ENCODE data around the gene P4HB. TPM values are rescaled to one million over a fixed set of nuclear protein-coding genes. Genes with fewer than 3 reads are reported as not detected.

Gene P4HB
- total RNA-seq, 1 donor from 2014 or later: 364 TPM

DNA sequence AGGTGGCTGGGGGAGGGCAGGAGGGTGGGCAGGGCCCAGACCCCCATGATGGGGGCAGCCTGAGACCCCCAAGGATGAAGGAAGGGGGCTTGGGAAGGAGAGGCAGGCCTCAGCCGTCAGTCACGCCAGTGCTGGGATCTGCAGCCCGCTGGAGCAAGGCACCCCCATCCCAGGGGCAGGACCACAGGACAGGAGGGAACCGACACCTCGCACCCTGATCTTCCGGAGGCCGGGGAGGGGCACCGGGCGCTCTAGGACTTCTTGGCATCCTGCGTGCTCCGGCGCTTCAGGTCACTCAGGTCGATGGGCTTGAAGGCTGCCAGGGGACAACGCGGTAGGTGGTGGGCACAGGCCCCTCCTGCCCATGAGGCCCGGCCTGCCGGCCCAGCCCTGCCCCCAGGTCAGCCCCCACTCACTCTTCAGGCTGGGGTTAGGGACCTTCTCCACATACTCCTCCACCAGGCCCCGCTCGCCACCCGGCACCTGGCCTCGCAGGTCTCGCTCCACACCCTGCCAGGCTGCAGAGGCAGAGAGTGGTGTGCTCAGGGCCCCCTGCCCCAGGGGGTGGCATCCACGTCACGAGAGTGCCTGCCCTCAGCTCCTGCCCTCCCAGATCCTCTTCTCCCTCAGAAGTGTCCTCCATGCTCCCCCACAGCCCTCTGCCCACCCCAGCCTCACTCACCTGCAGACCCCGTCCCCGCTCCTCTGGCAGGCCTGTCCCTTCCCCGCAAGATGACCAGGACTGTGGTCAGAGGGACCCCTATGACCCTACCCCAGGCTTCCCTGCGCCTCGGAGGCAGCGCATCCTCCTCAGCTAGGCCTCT is 37.1 kb downstream of the P4HB start:
- TF ChIP-seq CTCF (conservative IDR thresholded peaks at IDR 0.05): no peak
- peaks cover 9% of the 10 kb centered on the region for H3K4me1 Mint-ChIP-seq
- H3K9me3 Mint-ChIP-seq: no peaks in the 10 kb centered on the region
- no peak for DNase-seq (ENCODE audit: low read depth, low spot score)
- H3K27ac Mint-ChIP-seq (ENCODE audit: unreplicated experiment): no peak overlapping the region
- no peak overlapping the region for H3K4me3 Mint-ChIP-seq
- H3K36me3 Mint-ChIP-seq (ENCODE audit: low read depth): no peaks in the 10 kb centered on the region
- peaks cover 2% of the 10 kb centered on the region for H3K27me3 Mint-ChIP-seq (ENCODE audit: low read depth)

DNA sequence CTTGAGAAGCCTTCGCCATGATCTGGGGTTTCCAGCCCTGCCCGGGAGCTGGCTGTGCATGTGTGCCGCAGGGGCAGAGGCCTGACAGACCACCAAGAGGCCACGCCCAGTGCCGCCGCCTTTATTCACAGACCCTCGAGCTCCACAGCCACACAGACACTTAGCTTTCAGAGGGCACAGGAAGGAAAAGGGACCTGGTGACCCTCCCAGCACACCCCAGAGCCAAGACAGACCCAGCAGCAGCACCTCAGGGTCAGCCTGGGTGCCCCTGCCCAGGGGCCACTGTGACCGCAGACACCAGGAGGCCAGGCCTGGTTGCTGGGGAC is 38.1 kb downstream of the P4HB start:
- no peak for DNase-seq (ENCODE audit: low read depth, low spot score)
- Mint-ChIP-seq H3K36me3 (ENCODE audit: low read depth) (no peaks in the 10 kb centered on the region), H3K4me3 (no peak overlapping the region), H3K27me3 (ENCODE audit: low read depth) (peaks cover 10% of the 10 kb centered on the region), H3K27ac (ENCODE audit: unreplicated experiment) (no peak overlapping the region), H3K9me3 (no peaks in the 10 kb centered on the region), H3K4me1 (peaks cover 9% of the 10 kb centered on the region)
- TF ChIP-seq CTCF (conservative IDR thresholded peaks at IDR 0.05): no peak

DNA sequence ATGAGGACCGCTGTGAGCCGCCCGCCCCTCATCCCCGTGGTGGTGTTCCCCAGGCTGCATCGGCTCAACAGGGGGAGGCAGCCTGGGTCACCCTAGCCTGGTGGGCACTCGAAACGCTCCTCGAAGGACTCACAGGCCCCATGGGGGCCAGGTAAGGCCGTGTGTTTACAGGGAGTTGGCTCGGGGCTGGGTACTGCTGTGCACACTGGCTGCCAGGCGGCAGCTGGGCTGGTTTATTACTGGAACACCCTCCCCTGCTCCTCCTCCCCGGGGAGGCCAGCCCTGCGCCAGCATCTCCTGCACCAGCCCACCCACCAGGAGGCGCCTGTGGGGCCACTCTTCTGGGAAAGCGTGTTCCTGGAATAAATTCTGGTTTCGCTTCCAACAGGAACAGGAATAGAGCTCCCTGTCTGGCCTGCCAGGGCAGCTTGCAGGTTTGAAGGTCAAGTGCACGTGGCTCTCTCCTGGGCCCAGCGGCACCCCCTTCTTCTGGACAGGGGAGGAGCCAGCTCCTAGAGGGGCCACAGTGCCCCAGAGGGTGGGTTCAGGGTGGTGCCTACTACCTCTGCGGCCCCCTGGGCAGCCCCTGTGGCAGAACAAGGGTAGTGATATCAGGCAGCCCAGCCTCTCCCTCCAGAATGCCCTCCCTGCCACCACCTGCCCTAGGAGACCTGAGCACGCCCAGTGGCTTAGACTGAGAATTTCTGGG is 38.6 kb downstream of the P4HB start:
- DNase-seq (ENCODE audit: low read depth, low spot score): peak; percentile 38
- Mint-ChIP-seq H3K4me1 (peaks cover 9% of the 10 kb centered on the region), H3K27me3 (ENCODE audit: low read depth) (peaks cover 12% of the 10 kb centered on the region), H3K36me3 (ENCODE audit: low read depth) (no peaks in the 10 kb centered on the region), H3K4me3 (no peak overlapping the region), H3K27ac (ENCODE audit: unreplicated experiment) (no peak overlapping the region), H3K9me3 (no peaks in the 10 kb centered on the region)
- TF ChIP-seq CTCF (conservative IDR thresholded peaks at IDR 0.05): peak; percentile 50

- Mint-ChIP-seq H3K4me1 (peaks cover 10% of the 10 kb centered on the region), H3K27ac (ENCODE audit: unreplicated experiment) (no peak overlapping the region), H3K27me3 (ENCODE audit: low read depth) (peaks cover 14% of the 10 kb centered on the region), H3K4me3 (no peak overlapping the region), H3K9me3 (no peaks in the 10 kb centered on the region), H3K36me3 (ENCODE audit: low read depth) (no peaks in the 10 kb centered on the region)
- no peak for DNase-seq (ENCODE audit: low read depth, low spot score)
- TF ChIP-seq CTCF (conservative IDR thresholded peaks at IDR 0.05): no peak
Measured at GRCh38 chr17:81821147-81821546, 39.2 kb downstream of the P4HB start.

- H3K27me3 Mint-ChIP-seq (ENCODE audit: low read depth): peaks cover 16% of the 10 kb centered on the region
Measured at GRCh38 chr17:81819708-81820107, 40.6 kb downstream of the P4HB start.

More at GRCh38 chr17:81819708-81820107, 40.6 kb downstream of the P4HB start:
- H3K4me3 Mint-ChIP-seq: no peak overlapping the region
- no peak overlapping the region for H3K27ac Mint-ChIP-seq (ENCODE audit: unreplicated experiment)
- no peaks in the 10 kb centered on the region for H3K9me3 Mint-ChIP-seq
- no peak for DNase-seq (ENCODE audit: low read depth, low spot score)
- no peaks in the 10 kb centered on the region for H3K36me3 Mint-ChIP-seq (ENCODE audit: low read depth)
- H3K4me1 Mint-ChIP-seq: peaks cover 9% of the 10 kb centered on the region
- TF ChIP-seq CTCF (conservative IDR thresholded peaks at IDR 0.05): no peak
